ENCODE measurements around the gene MYO1H.

DNA sequence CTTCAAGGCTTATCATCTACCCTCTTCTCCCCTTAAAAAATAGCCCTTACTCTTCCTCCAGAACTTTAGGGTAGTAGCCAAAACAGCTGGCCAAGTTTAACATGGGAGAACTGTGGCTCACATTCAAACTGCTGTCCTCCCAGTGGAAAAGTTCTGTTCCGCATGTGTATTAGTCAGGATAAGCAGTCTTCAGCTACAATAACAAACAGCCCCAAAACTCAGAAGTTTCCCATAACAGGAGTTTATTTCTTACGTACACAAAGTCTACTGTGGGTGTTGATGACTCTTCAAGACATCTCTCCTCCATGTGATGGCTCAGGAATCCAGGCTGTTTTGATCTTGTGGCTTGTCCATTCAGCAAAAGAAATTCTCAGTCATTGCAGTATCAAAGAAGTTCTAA is 35.5 kb downstream of the MYO1H start:
- TF ChIP-seq EZH2 (IDR thresholded peaks at IDR 0.05) (no peak), POLR2AphosphoS5 (IDR thresholded peaks at IDR 0.05; ENCODE audit: borderline replicate concordance, low read depth, low read length) (no peak)

All from SK-N-MC (cell line).